Calu3 (cell line): ENCODE data around the gene CACNG7. TPM values are rescaled to one million over a fixed set of nuclear protein-coding genes. Genes with fewer than 3 reads are reported as not detected.

ENCODE experiments used
- BruUV-seq: library from RNA; stranded (reverse); fragments of 400-500 nt; replicated peaks from 2 replicates; lab custom pipeline; 2021; lab: Mats Ljungman, UMichigan
- CTCF ChIA-PET: fragments of 300-600 bp; sonication (Branson Sonifier 250); formaldehyde crosslinking; loops from one replicate; lab custom pipeline; 2022; ENCODE audit warnings: antibody characterized with exemption; lab: Charles Lee
- DNase-seq: peaks from one replicate; pipeline ENCODE4 v3.0.0; 2022
- H3K27ac Mint-ChIP-seq: one replicate; pipeline ENCODE4 v1.8.0; 2022; ENCODE audit warnings: mixed read lengths; ENCODE audit not compliant: unreplicated experiment
- H3K27me3 Mint-ChIP-seq: one replicate; pipeline ENCODE4 v1.8.0; 2022; ENCODE audit warnings: mixed read lengths; ENCODE audit not compliant: unreplicated experiment
- H3K36me3 Mint-ChIP-seq: one replicate; pipeline ENCODE4 v1.8.0; 2022; ENCODE audit warnings: mild to moderate bottlenecking, moderate library complexity, mixed read lengths; ENCODE audit not compliant: insufficient read depth, unreplicated experiment
- H3K4me1 Mint-ChIP-seq: one replicate; pipeline ENCODE4 v1.8.0; 2022; ENCODE audit warnings: mild to moderate bottlenecking, low read depth, mixed read lengths; ENCODE audit not compliant: unreplicated experiment
- H3K4me3 Mint-ChIP-seq: one replicate; pipeline ENCODE4 v1.8.0; 2022; ENCODE audit warnings: mild to moderate bottlenecking, low read depth, moderate library complexity, mixed read lengths; ENCODE audit not compliant: unreplicated experiment
- H3K9me3 Mint-ChIP-seq: one replicate; pipeline ENCODE4 v1.8.0; 2022; ENCODE audit warnings: low read depth, mixed read lengths; ENCODE audit not compliant: unreplicated experiment
- intact Hi-C: fragments of 100-400 bp; cut with micrococcal nuclease; formaldehyde crosslinking; loops from one replicate; pipeline ENCODE4 v1.10.0; 2022; ENCODE audit not compliant: unreplicated experiment
- total RNA-seq: library from RNA; stranded (reverse); gene quantifications from 2 replicates; pipeline ENCODE4 v1.2.3, GENCODE V29; 2022
- TF ChIP-seq, protein P1 (sequence below): fragments of 200-600 bp; IDR thresholded peaks from one replicate; pipeline ENCODE4 v1.8.0; 2022; ENCODE audit warnings: antibody characterized with exemption; ENCODE audit not compliant: unreplicated experiment

The CACNG7 gene
- total RNA-seq, 1 experiment from 2014 or later: not detected

DNA sequence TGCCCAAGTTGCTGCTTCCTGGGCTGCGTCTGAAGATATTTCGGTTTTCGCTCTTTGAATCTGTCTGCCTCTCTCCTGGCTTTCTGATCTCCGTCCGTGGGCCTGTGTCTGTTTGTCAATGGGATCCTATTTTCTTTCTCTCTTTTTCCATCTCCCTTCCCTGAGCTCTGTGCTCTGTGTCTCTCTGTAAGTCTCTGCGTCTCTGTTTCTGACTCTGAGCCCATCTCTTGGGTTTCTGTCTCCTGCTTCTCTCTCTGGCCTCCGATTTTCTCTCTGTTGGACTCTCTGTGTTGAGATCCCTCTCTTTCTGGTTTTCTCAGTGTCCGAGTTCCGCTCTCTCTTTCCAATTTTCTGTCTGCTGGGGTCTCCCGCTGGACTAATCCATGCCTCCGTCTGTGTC is 25.3 kb upstream of the CACNG7 start:
- Mint-ChIP-seq H3K27me3 (no peaks in the 10 kb centered on the region), H3K4me1 (peaks cover 15% of the 10 kb centered on the region), H3K27ac (peak overlapping the region; percentile 51), H3K4me3 (no peak overlapping the region), H3K36me3 (peaks cover 30% of the 10 kb centered on the region), H3K9me3 (no peaks in the 10 kb centered on the region)
- CTCF ChIA-PET: interaction anchor here (1.2 to 2.4 kb wide), 2 partner anchors 140 to 688 kb away, joined by 3 to 21 read pairs; no protein-coding TSS in a partner anchor
- DNase-seq: no peak
- BruUV-seq: no TSS peak
- TF ChIP-seq, protein P1, sequence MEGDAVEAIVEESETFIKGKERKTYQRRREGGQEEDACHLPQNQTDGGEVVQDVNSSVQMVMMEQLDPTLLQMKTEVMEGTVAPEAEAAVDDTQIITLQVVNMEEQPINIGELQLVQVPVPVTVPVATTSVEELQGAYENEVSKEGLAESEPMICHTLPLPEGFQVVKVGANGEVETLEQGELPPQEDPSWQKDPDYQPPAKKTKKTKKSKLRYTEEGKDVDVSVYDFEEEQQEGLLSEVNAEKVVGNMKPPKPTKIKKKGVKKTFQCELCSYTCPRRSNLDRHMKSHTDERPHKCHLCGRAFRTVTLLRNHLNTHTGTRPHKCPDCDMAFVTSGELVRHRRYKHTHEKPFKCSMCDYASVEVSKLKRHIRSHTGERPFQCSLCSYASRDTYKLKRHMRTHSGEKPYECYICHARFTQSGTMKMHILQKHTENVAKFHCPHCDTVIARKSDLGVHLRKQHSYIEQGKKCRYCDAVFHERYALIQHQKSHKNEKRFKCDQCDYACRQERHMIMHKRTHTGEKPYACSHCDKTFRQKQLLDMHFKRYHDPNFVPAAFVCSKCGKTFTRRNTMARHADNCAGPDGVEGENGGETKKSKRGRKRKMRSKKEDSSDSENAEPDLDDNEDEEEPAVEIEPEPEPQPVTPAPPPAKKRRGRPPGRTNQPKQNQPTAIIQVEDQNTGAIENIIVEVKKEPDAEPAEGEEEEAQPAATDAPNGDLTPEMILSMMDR: no peak
- intact Hi-C loops: no loop called here

DNA sequence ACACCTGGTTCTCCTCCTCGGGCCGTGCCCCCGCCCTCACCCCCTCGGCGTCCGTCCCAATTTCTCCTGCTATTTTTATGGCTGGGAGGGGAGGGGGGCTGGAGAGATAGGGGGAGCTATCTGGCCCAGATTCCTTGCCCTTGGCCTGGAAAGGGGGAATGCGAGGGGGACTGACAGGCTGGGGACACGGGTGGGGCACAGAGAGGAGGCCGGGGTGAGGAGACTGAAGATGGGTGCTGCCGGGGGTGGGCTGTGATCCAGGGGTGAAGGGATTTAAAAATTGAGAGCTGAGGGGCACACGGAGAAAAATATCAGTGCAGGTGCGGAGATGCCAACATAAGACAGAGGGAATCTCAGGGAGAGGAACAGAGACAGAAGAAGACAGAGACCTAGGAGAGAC is 24.8 kb upstream of the CACNG7 start:
- Mint-ChIP-seq H3K4me1 (peaks cover 15% of the 10 kb centered on the region), H3K9me3 (no peaks in the 10 kb centered on the region), H3K4me3 (no peak overlapping the region), H3K27me3 (no peaks in the 10 kb centered on the region), H3K36me3 (peaks cover 33% of the 10 kb centered on the region), H3K27ac (peak overlapping the region; percentile 51)
- TF ChIP-seq, protein P1: no peak
- no TSS peak for BruUV-seq
- intact Hi-C loops: no loop called here
- CTCF ChIA-PET: no interaction called here
- no peak for DNase-seq

DNA sequence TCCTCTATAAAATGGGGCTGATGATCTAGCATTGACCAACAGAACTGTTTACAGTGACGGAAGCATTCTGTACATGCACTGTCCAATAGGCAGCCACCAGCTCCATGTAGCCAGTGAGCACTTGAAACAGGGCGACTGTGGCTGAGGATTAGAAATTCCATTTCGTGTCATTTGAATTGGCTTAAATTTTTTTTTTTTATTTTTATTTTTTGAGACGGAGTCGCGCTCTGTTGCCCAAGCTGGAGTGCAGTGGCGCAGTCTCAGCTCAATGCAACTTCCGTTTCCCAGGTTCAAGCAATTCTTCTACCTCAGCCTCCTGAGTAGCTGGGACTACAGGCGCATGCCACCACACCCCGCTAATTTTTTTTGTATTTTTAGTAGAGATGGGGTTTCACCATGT is 24.0 kb upstream of the CACNG7 start:
- H3K4me1 Mint-ChIP-seq: peaks cover 15% of the 10 kb centered on the region
- no peaks in the 10 kb centered on the region for H3K9me3 Mint-ChIP-seq
- no peaks in the 10 kb centered on the region for H3K27me3 Mint-ChIP-seq
- TF ChIP-seq, protein P1: no peak
- CTCF ChIA-PET: interaction anchor here (0.6 kb wide), 1 partner anchor 75 kb away, joined by 4 read pairs; no protein-coding TSS in a partner anchor
- peaks cover 40% of the 10 kb centered on the region for H3K36me3 Mint-ChIP-seq
- intact Hi-C loops: no loop called here
- no TSS peak for BruUV-seq
- no peak overlapping the region for H3K27ac Mint-ChIP-seq
- no peak for DNase-seq
- no peak overlapping the region for H3K4me3 Mint-ChIP-seq

DNA sequence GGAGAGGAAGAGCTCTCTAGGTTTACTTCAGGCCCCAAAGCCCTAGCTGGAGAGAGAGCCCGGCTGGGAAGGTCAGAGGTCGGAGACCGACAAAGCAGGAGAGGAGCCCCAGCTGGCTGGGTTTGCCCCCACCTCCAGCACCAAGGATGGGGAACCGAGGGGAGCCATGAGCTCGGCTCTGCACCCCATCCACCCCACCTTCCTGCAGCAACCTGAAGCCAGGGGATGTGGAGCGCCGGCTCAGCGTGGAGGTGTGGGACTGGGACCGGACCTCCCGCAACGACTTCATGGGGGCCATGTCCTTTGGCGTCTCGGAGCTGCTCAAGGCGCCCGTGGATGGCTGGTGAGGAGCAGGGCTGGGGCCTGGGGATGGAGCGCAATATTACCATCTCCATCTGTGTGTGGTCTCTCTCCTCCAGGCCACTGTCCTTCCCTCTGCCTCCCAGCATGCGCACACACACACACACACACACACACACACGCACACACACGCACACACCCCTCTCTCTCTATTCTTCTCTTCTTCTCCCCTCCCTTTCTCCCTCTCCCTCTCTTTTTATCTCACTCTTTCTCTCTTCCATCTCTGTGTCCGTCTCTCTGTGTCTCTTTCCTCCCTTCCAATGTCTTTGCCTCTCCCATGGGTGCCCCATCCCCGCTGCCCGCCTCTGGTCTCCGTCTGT is 16.6 kb upstream of the CACNG7 start:
- no TSS peak for BruUV-seq
- no peak for DNase-seq
- H3K27me3 Mint-ChIP-seq: no peaks in the 10 kb centered on the region
- peaks cover 69% of the 10 kb centered on the region for H3K36me3 Mint-ChIP-seq
- peak overlapping the region; percentile 21 for H3K27ac Mint-ChIP-seq
- no peaks in the 10 kb centered on the region for H3K9me3 Mint-ChIP-seq
- CTCF ChIA-PET: no interaction called here
- intact Hi-C loops: no loop called here
- H3K4me3 Mint-ChIP-seq: no peak overlapping the region
- TF ChIP-seq, protein P1: no peak
- peaks cover 8% of the 10 kb centered on the region for H3K4me1 Mint-ChIP-seq
